A204.1 (cell line): ENCODE measurements around the gene STX12.
"Not testable (repeated sequence)": the region's sequence is repeated elsewhere in the genome, so short reads cannot be mapped to it uniquely, and the experiment has no call there.

ENCODE experiments used
- FAIRE-seq: peaks from 2 replicates; lab custom pipeline; 2012; peaks lifted over from hg19 to GRCh38; lab: Jason Lieb, UNC

Gene STX12

GRCh38 chr1:27830621-27831440 lies 57.8 kb downstream of the STX12 start, which contains the start of gene PPP1R8:
PPP1R8 (plus strand) TSS chr1:27830782; CDS start chr1:27830836, 54 bp downstream.
- peak; percentile 86 for FAIRE-seq

DNA sequence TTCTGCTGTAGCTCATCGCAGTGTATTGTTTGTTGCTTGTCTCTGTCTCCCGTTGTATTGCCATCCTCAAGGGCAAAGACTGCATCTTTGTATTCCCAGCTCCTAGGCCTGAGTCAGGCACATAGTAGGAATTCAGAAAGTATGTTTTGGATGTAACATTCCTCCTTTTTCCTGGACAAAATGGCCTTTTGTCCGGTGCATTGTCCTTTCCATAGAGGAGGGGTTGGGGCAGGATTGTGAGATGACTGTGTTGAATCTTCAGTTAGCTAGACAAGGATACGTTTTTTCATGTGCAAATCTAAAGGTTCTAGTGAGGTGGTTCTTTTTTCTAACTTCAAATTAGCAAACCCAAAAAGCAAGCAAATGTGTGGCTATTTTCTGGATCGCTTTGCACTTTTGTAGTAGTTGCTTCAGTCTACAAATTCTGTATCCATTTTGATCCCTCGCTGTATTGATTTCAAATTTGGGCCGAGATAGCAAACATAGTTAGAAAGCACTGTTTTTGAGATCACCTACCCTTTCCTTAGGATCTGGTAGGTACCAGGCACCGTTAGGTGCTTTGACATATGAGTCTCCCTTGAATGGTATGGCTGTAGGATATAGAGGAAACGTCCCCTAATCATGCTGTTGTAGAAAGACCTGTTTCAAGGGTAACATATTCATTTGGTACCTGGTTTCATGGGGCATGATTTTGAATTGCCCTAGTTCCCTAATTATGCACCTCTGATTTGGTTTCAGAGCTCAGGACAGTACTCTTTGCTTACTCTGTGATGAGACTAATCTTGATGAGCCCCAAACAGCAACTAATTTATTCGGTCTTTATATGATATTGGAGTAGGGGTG lies 58.8 kb downstream of the STX12 start:
- FAIRE-seq = no peak

DNA sequence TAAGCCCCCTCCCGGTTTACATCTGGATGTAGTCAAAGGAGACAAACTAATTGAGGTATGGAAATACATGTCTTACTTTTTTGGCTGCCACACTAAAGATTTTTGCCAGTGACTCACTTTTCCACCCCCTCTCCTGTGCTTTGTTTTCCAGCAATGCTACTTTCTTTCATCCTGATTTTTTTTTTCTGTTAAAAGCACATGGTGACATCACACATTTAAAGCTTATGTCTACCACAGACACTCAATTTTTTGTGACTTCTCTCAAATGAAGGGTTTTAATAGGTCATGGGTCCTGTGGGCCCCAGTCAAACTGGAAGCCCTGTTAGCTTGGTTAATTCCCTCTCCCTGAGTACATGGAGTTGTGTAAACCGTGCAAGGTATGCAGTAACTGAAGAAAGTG lies 59.7 kb downstream of the STX12 start:
- FAIRE-seq = no peak

DNA sequence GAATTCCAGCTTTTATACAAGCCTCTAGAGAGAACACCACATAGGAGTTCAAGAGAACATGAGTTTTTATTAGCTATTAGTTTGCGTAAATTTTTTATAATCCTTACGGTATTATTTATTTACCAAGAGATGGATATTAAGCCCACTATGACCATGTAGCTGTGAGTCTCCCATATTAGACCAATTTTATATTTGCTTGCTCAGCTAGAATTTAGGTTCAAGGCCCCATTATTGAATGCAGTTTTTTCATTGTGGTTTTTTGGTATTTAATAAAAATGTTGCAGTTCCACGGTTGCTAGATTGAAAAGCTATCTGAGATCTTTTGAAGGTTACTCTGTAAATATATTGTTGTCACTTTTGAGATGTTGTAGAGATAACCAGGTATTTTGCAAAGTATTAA lies 60.5 kb downstream of the STX12 start:
- no peak for FAIRE-seq

DNA sequence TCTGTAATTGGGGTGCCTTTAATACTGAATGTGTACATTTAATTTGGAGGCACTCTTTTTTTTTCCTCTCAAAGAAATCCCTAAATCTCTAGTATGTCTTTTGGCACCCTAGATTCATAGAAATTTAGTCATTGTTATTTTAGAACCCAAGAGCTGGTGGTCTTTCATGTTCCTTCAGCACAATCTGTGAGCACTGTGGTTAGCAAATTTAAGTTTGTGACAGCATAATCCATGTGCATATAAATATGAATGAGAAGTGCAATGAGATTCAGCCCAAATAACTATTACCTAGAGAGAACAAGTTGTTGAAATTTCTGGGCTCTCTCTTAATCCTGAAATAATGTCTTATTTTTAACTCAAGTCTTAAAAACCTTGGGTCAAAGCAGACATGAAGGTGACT lies 62.0 kb downstream of the STX12 start:
- FAIRE-seq = no peak

DNA sequence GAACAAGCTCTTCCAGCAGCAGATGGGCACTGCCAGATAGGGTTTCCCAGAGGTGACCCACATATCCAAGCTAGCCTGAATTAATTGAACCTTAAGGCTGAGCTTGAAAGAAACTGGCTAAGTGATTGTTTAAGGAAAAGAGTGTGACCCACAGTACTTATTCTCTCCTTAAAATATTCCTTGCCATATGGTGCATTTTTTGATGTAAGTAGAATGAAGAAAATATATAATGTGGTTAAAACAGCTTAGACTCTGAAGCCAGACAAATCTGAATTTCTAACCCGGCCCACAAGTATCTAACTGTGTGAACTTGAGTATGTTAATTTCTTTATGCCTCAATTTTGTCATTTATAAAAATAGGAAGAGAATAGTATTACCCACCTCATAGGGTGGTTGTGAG lies 62.5 kb downstream of the STX12 start:
- FAIRE-seq = no peak

DNA sequence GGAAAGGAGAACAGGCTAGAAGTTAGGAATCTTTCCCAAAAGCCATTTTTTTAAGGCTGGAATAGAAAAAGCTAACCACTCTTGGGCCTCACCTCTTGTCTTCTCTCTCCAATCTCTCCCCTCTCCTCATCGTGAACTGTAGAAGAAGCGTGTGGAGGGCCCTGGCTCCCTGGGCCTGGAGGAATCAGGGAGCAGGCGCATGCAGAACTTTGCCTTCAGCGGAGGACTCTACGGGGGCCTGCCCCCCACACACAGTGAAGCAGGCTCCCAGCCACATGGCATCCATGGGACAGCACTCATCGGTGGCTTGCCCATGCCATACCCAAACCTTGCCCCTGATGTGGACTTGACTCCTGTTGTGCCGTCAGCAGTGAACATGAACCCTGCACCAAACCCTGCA lies 76.9 kb downstream of the STX12 start:
- FAIRE-seq = no peak

DNA sequence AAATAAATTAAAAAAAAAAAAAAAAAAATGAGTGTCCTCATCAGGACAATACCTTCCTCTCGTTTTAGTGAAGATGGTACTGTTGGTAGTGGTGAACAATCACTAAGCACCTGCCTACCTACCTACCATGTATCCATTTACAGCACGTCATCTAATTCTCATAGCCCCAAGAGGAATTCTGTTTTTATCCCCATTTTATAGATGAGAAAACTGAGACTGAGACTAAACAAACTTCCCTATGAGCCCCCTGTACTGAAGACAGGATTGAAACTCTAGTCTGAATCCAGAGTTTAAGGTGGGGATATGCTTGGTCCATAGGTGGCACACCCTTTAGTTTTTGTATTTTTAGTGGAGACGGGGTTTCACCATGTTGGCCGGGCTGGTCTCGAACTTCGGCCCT lies 82.1 kb downstream of the STX12 start:
- no peak for FAIRE-seq

DNA sequence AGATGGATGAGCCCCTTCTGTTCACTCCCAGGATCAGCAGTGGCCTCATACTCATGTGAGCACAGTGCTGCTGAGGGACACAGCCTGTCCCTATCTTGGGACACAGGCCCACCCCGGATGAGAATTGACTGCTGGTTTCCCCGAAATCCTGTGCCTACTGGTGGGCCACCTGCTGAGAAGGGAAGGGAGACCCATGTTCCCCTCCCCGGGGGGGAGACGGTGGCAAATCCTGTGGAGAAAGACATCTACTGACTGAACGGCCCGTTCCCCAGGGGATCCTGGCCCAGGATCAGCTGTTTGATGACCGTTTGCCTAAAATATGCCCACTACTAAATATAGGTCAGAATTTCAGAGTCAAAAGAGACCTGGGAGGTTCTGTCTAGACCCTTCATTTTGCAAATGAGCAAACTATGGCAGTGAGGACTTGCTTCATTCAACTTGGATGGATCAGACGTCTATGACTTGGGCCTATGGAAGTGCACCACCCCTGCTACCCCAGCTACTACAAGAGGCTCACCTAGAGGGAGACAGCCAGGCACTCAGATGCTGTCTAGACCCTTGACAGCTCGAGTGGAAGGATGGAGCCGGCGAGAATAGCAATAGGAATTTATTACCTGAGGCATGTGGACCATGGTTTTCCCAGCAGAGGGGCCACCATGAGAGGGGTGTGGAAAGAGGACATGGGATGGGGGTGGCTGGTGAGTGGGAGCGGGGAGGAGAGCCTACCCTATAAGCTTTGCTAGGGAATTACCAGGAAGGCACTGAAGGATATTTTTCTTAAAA lies 83.7 kb downstream of the STX12 start:
- no peak for FAIRE-seq

GRCh38 chr1:27857552-27857951 lies 84.5 kb downstream of the STX12 start:
- FAIRE-seq = not testable (repeated sequence)

DNA sequence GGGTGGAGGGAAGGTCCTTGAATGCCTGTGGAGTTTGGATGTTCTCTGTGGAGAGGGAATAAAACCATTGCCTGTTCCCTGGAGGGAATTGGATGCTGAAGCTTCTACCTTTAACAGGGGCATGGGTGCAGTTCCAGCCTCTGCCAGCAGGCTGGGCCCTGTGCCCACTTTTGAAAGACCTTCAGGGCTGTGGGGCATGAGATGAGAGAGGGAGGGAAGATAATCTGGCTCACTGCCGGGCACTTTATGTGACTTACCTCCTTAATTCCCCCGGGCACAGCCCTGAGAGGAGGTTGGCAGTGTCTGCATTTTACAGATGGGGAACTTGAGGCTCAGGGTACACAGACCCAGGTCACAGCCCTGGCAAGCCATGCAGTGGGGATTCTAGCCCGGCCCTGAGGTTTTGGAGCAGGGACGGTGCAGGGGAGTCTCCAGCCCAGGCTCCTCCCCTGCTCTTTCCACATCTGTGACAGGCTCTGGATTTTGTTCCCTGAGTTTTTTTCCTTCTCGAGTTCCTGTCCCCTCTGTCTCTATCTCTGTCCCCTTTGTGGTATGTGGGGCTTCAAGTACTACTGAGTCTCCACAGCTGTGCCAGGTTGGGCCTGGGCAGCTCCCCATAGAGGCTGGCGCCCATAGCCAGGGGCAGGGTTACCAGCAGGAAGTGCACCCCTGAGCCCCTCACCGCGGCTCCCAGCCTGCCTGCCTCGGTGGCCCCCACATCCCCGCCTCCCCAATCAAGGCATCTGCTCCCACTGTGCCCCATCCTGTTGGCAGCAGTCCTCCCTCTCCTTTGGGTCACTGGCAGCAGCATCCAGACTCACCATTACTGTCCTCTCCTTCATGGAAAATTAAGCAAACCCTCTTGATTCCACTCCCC lies 85.3 kb downstream of the STX12 start:
- FAIRE-seq = no peak

GRCh38 chr1:27858949-27859576 lies 86.0 kb downstream of the STX12 start:
- no peak for FAIRE-seq

DNA sequence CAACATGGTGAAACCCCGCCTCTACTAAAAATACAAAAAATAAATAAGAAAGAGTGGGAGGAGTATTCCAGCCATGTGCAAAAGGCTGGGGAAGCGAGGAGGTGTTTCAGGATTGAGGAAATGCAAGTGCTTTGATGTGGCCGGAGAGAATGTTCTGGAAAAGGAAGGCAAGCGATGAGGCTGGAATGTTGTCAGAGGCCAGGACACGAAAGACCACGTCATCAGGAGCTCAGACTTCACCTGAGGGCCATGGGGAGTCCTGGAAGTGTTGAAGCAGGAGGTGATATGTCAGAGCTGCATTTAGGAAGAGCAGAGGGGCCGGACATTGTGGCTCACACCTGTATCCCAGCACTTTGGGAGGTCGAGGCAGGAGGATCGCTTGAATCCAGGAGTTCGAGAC lies 88.4 kb downstream of the STX12 start:
- FAIRE-seq = no peak

GRCh38 chr1:27862004-27862403 lies 89.0 kb downstream of the STX12 start:
- FAIRE-seq = no peak

- no peak for FAIRE-seq
Observed at GRCh38 chr1:27862671-27863537, 89.9 kb downstream of the STX12 start.

- no peak for FAIRE-seq
Observed at GRCh38 chr1:27863538-27863915, 90.5 kb downstream of the STX12 start.

- FAIRE-seq = no peak
Observed at GRCh38 chr1:27864264-27864895, 91.4 kb downstream of the STX12 start.

DNA sequence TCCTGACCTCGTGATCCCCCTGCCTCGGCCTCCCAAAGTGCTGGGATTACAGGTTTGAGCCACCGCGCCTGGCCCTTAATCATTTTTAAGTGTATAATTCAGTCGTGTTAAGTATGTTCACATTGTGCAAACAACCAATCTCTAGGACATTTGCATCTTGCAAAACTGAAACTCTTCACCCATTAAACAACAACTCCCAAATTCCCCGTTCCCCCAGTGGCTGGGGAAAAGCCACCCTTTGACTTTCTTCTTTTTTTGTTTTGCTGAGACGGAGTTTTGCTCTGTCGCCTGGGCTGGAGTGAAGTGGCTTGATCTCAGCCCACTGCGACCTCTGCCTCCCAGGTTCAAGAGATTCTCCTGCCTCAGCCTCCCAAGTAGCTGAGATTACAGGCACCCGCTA lies 92.8 kb downstream of the STX12 start:
- no peak for FAIRE-seq

GRCh38 chr1:27868556-27868931 lies 95.5 kb downstream of the STX12 start:
- FAIRE-seq = no peak
